HEK293 (cell line): ENCODE measurements around the gene EME1.

Experiments
- BCL11A ChIP-seq: fragments of 450-650 bp; formaldehyde crosslinking; IDR thresholded peaks from 2 replicates; pipeline ENCODE4 v1.5.1; 2016; ENCODE audit warnings: low read depth, missing biosample characterization, missing genetic modification characterization
- GLI2 ChIP-seq: fragments of 450-650 bp; formaldehyde crosslinking; IDR thresholded peaks from 2 replicates; pipeline ENCODE4; 2017; ENCODE audit warnings: missing biosample characterization, missing genetic modification characterization, low read depth, borderline replicate concordance
- PATZ1 ChIP-seq: fragments of 450-650 bp; formaldehyde crosslinking; IDR thresholded peaks from 2 replicates; pipeline ENCODE4 v1.5.1; 2016; ENCODE audit warnings: missing biosample characterization, missing genetic modification characterization
- PRDM2 ChIP-seq: fragments of 450-650 bp; formaldehyde crosslinking; IDR thresholded peaks from 2 replicates; pipeline ENCODE4 v1.5.1; 2016; ENCODE audit warnings: missing biosample characterization, missing genetic modification characterization, borderline replicate concordance
- RBAK ChIP-seq: fragments of 450-650 bp; formaldehyde crosslinking; IDR thresholded peaks from 2 replicates; pipeline ENCODE4 v1.5.1; 2016; ENCODE audit warnings: missing biosample characterization, missing genetic modification characterization
- ZBTB11 ChIP-seq: fragments of 450-650 bp; formaldehyde crosslinking; conservative IDR thresholded peaks from 2 replicates; pipeline ENCODE4 v1.5.1; 2016; ENCODE audit warnings: low read depth, missing biosample characterization, missing genetic modification characterization
- ZBTB49 ChIP-seq: fragments of 450-650 bp; formaldehyde crosslinking; IDR thresholded peaks from 2 replicates; pipeline ENCODE4 v1.5.1; 2016; ENCODE audit warnings: missing biosample characterization, missing genetic modification characterization, low read depth
- ZNF18 ChIP-seq: fragments of 450-650 bp; formaldehyde crosslinking; IDR thresholded peaks from 2 replicates; pipeline ENCODE4 v1.5.1; 2016; ENCODE audit warnings: missing biosample characterization, missing genetic modification characterization
- ZNF184 ChIP-seq: fragments of 450-650 bp; IDR thresholded peaks from 2 replicates; pipeline ENCODE4 v1.5.1; 2018; ENCODE audit warnings: missing biosample characterization, mild to moderate bottlenecking, missing genetic modification characterization
- ZNF302 ChIP-seq: fragments of 450-650 bp; formaldehyde crosslinking; IDR thresholded peaks from 2 replicates; pipeline ENCODE4 v1.5.1; 2016; ENCODE audit warnings: missing biosample characterization, missing genetic modification characterization, low read depth
- ZNF433 ChIP-seq: fragments of 450-650 bp; formaldehyde crosslinking; IDR thresholded peaks from 2 replicates; pipeline ENCODE4 v1.5.1; 2016; ENCODE audit warnings: missing biosample characterization, missing genetic modification characterization, low read depth
- ZNF501 ChIP-seq: fragments of 450-650 bp; formaldehyde crosslinking; IDR thresholded peaks from 2 replicates; pipeline ENCODE4 v1.5.1; 2016; ENCODE audit warnings: missing biosample characterization, missing genetic modification characterization
- ZNF513 ChIP-seq: fragments of 450-650 bp; IDR thresholded peaks from 2 replicates; pipeline ENCODE4 v1.5.1; 2018; ENCODE audit warnings: missing biosample characterization, missing genetic modification characterization
- ZNF555 ChIP-seq: fragments of 450-650 bp; formaldehyde crosslinking; conservative IDR thresholded peaks from 2 replicates; pipeline ENCODE4 v1.5.1; 2017; ENCODE audit warnings: missing biosample characterization, mild to moderate bottlenecking, missing genetic modification characterization, inconsistent platforms
- ZNF560 ChIP-seq: fragments of 450-650 bp; formaldehyde crosslinking; IDR thresholded peaks from 2 replicates; pipeline ENCODE4 v1.5.1; 2017; ENCODE audit warnings: missing biosample characterization, missing genetic modification characterization, borderline replicate concordance
- ZNF596 ChIP-seq: fragments of 450-650 bp; IDR thresholded peaks from 2 replicates; pipeline ENCODE4 v1.5.0; 2018; ENCODE audit warnings: missing biosample characterization, mild to moderate bottlenecking, missing genetic modification characterization, moderate library complexity
- ZNF623 ChIP-seq: fragments of 450-650 bp; formaldehyde crosslinking; IDR thresholded peaks from 2 replicates; pipeline ENCODE4 v1.5.1; 2016; ENCODE audit warnings: missing biosample characterization, missing genetic modification characterization
- ZNF747 ChIP-seq: fragments of 450-650 bp; formaldehyde crosslinking; IDR thresholded peaks from 2 replicates; pipeline ENCODE4 v1.5.1; 2016; ENCODE audit warnings: missing biosample characterization, missing genetic modification characterization

EME1 gene

GRCh38 chr17:50362661-50363060, 10.4 kb upstream of the EME1 start (continued):
- TF ChIP-seq ZNF747 (tag by site-specific recombination) (no peak), ZNF513 (tag by site-specific recombination) (no peak), GLI2 (tag by site-specific recombination) (peak; percentile 41; the same call in 1 of the 2 replicates), PRDM2 (no peak), ZNF302 (tag by site-specific recombination) (no peak), RBAK (tag by site-specific recombination) (no peak), BCL11A (tag by site-specific recombination) (peak; percentile 31; the same call in 1 of the 2 replicates), ZNF184 (no peak), ZNF623 (tag by site-specific recombination) (peak; percentile 73), ZBTB11 (peak; percentile 75), PATZ1 (tag by site-specific recombination) (no peak), ZNF501 (tag by site-specific recombination) (0 out of 2 replicates have a peak, but pooled peaks have one; percentile 35), ZNF555 (tag by site-specific recombination) (peak; percentile 71), ZNF596 (tag by site-specific recombination) (no peak), ZBTB49 (no peak), ZNF18 (tag by site-specific recombination) (0 out of 2 replicates have a peak, but pooled peaks have one; percentile 29), ZNF560 (peak; percentile 81; the same call in 1 of the 2 replicates), ZNF433 (tag by site-specific recombination) (peak; percentile 43; the same call in 1 of the 2 replicates)
